ENCODE measurements around the gene BRCC3. TPM values are rescaled to one million over a fixed set of nuclear protein-coding genes. Genes with fewer than 3 reads are reported as not detected.

BRCC3 gene
- total RNA-seq, 1 experiment from 2014 or later: 21.3 TPM

DNA sequence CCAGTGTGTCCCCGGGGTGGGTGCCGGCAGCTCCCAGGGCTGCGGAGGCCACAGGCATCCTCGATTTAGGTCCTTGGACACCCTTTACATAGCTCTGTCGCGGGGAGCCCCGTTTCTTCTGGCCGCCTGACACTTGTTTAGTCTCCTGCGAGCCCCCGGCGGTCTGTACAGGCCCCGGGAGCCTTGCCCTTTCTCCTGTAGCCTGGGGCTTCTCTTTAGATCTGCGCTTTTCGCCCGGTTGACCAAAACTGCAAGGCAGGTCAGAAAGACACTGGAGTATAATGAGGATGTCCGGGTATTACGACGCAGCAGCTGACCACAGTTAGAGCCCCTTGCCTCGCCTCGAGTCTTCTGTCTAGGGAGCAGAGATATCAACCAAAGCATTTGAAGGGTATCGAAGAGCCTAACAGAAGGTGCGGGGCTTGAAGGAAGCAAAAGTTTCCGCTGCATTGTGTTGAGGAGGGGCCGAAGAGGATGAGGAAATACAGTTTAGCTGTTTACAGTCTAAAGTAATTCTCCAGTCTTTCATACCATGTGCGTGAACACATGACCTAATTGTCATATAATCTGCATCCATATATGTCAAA is 479 bp downstream of the BRCC3 start:
- Histone ChIP-seq H3K27me3 (ENCODE audit: insufficient read depth, low read length) (no peaks in the 10 kb centered on the region), H3K4me3 (replicated peaks in 1 of 2; ENCODE audit: low read depth in 1 of 2, low read length in 2 of 2) (peak overlapping the region; percentile 63 to 83), H3K79me2 (ENCODE audit: insufficient read depth, low read length) (peaks cover 41% of the 10 kb centered on the region), H3K4me2 (ENCODE audit: low read length) (peak overlapping the region; percentile 74), H3K4me1 (ENCODE audit: control insufficient read depth in 1 of 2, insufficient read depth in 2 of 2, low read length in 2 of 2) (peaks cover 15 to 30% of the 10 kb centered on the region in 2 experiments), H3K9ac (ENCODE audit: low read length) (peak overlapping the region; percentile 89), H3K9me3 (ENCODE audit: control insufficient read depth in 1 of 2, insufficient read depth in 1 of 2, low read depth in 1 of 2, low read length in 2 of 2) (no peaks in the 10 kb centered on the region), H2AFZ (ENCODE audit: low read depth, low read length, poor library complexity, severe bottlenecking) (no peak overlapping the region), H3K36me3 (ENCODE audit: control insufficient read depth in 1 of 2, insufficient read depth in 2 of 2, low read length in 2 of 2) (peaks cover 0 to 3% of the 10 kb centered on the region in 2 experiments; a peak in 1 of 4 replicates), H4K20me1 (ENCODE audit: insufficient read depth) (no peaks in the 10 kb centered on the region), H3K27ac (ENCODE audit: low read depth, low read length) (peak overlapping the region; percentile 43), H3K9me2 (ENCODE audit: insufficient read depth) (no peaks in the 10 kb centered on the region)
- ChIA-PET CTCF (no interaction called here), RAD21 (ENCODE audit: low non-redundant PET in 1 of 2, low total read pairs in 2 of 2, uncharacterized antibody in 2 of 2, unreplicated experiment in 2 of 2) (no interaction called here), POLR2A (no interaction called here)
- BruUV-seq (replicated peaks): TSS peak; percentile 69
- intact Hi-C loops (cut with micrococcal nuclease): loop anchor here (2.0 kb wide), 1 partner anchor 45 kb away; the partner anchor contains the start of gene FUNDC2
- DNase-seq (ENCODE audit: low read depth, low spot score): no peak
- TF ChIP-seq SP1 (IDR thresholded peaks at IDR 0.05; ENCODE audit: low read depth) (no peak), TCF7L2 (IDR thresholded peaks at IDR 0.05; ENCODE audit: borderline replicate concordance, extremely low read depth, insufficient read depth, insufficient read length) (no peak), ELF1 (IDR thresholded peaks at IDR 0.05; ENCODE audit: borderline replicate concordance, low read depth) (no peak), ZFX (IDR thresholded peaks at IDR 0.05) (no peak), SRF (IDR thresholded peaks at IDR 0.05; ENCODE audit: low read depth) (no peak), YY1 (IDR thresholded peaks at IDR 0.05; ENCODE audit: extremely low read depth, insufficient replicate concordance, low read depth, low read length) (no peak), SIN3A (IDR thresholded peaks at IDR 0.05; ENCODE audit: low read depth) (no peak), POLR2AphosphoS5 (IDR thresholded peaks at IDR 0.05; ENCODE audit: low read depth, low read length) (no peak), CBX3 (IDR thresholded peaks at IDR 0.05; ENCODE audit: low read depth) (no peak), EZH2 (IDR thresholded peaks at IDR 0.05) (no peak), JUND (IDR thresholded peaks at IDR 0.05) (no peak), CTCF (IDR thresholded peaks at IDR 0.05 in 2 of 3, conservative IDR thresholded peaks at IDR 0.05 in 1 of 3; ENCODE audit: borderline replicate concordance in 1 of 3, insufficient read depth in 1 of 3, low read depth in 2 of 3, low read length in 2 of 3) (no peak), EGR1 (IDR thresholded peaks at IDR 0.05; ENCODE audit: low read depth) (no peak), ZNF274 (IDR thresholded peaks at IDR 0.05; ENCODE audit: low read depth, low read length) (no peak), POLR2A (IDR thresholded peaks at IDR 0.05; ENCODE audit: borderline replicate concordance, extremely low read depth, insufficient read depth, insufficient read length) (no peak), ZBTB33 (IDR thresholded peaks at IDR 0.05; ENCODE audit: extremely low read depth, insufficient replicate concordance, low read length) (no peak)
- TF ChIP-seq, protein P1, sequence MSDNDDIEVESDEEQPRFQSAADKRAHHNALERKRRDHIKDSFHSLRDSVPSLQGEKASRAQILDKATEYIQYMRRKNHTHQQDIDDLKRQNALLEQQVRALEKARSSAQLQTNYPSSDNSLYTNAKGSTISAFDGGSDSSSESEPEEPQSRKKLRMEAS (IDR thresholded peaks at IDR 0.05): no peak
- ATAC-seq: peak; percentile 21
